HG03095 (cell line): ENCODE results near the gene ZC2HC1B.

Experiments used
- ATAC-seq: cut with Tn5 transposase; IDR thresholded peaks from one replicate; pipeline ENCODE4 v1.9.1; 2021; ENCODE audit warnings: moderate library complexity; ENCODE audit not compliant: unreplicated experiment

The ZC2HC1B gene

GRCh38 chr6:143959927-143960326 lies 95.7 kb downstream of the ZC2HC1B start:
- ATAC-seq: no peak

- no peak for ATAC-seq
Measured at GRCh38 chr6:143961066-143961465, 96.8 kb downstream of the ZC2HC1B start.

DNA sequence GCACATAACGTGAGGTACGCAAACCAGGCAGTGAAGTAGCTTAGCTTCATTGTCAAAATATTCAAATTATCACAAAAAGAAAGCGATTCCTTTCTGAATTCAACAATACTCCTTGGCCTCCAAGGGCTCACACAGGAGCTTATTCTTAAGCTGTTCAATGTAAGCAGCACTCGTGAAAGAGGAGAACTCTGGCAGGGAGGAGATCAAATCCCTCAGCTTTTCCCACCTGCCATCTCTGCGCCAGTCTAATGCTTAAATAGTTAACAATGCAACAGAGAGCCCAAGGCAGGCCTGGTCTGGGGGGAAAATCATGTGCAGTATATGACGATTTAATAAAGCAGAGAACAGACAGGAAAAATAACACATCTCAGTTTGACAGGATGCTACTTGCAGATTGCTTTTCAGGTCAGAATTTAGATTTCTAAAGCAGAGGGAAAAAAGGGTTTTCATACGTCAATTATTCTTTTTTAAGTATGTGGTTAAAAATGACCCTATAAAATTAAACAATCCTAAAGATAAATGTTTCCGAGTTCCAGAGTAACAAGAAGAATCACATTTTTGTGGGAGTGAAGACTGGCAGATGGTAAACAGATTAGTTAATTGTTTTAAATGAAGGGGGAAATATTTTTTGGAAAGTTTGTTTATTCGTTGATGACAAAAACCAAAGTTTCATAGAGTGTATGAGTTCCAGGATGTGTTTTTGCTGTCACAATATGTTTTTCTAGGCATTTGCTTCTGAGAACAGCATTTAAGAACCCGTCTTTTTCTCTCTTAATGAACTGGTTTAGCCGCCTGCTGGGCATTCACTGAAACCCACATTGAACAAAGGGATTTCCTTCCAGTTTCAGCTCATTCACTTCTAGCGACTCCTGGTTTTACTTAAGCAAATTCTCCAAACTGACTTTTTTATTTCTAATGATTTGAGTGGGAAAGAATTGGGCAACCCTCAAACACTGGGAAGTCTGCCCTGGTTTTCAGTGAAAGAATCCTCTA lies 97.9 kb downstream of the ZC2HC1B start:
- no peak for ATAC-seq

GRCh38 chr6:143963158-143963919 lies 99.1 kb downstream of the ZC2HC1B start:
- no peak for ATAC-seq

GRCh38 chr6:143964674-143965081 lies 100.4 kb downstream of the ZC2HC1B start:
- no peak for ATAC-seq

GRCh38 chr6:143965503-143966171 lies 101.4 kb downstream of the ZC2HC1B start:
- ATAC-seq: no peak

GRCh38 chr6:143966312-143966711 lies 102.0 kb downstream of the ZC2HC1B start:
- no peak for ATAC-seq

DNA sequence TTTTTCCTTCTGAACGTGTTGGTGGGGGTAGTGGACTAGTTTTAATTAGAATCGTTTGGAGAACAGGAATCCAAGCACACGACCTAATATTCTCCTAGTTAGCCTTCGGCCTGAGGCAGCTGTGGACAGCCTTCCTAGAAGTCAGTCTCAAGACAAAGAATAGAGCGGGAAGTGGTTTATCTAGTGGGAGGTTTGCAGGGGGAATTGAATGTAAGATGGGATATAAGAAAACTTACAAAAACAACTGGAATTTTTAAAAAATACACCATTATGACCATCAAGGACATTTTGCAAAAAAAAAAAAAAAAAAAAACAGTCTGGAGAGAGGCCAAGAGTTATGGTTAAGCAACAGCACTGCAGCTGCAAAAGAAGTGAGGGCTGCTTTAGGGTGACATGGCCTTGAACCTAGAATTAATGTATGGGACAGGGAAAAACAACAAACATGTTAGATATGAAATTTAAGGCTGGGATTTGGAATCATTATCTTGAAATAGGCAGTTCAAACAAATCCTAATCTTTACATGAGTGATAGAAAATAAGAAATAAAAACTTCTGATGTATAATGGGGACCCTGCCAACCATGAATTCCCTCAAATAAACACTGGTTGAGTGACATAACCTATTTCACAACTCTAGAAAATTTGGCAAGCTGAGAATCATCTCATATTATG lies 103.6 kb downstream of the ZC2HC1B start:
- ATAC-seq: no peak

DNA sequence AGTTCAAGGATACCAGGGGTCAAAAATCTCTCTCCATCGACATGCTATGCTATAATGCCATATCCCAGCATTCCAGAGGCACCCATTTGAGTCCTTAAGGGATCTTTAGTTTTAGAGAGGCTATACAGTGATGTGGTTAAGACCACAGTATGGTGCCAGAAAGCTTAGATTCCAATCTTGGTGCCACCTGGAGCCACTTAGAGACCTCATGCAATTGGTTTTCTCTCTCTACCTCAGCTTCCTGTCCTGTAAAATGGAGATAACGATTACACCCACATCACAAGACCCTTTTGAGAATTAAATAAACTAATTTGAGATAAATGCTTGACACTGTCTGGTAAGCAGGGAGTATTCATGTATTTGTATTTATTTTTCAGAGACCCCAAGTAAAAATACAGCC lies 104.8 kb downstream of the ZC2HC1B start:
- ATAC-seq: no peak

- ATAC-seq: no peak
Measured at GRCh38 chr6:143970456-143971218, 106.4 kb downstream of the ZC2HC1B start.

- no peak for ATAC-seq
Measured at GRCh38 chr6:143971482-143972205, 107.4 kb downstream of the ZC2HC1B start.

DNA sequence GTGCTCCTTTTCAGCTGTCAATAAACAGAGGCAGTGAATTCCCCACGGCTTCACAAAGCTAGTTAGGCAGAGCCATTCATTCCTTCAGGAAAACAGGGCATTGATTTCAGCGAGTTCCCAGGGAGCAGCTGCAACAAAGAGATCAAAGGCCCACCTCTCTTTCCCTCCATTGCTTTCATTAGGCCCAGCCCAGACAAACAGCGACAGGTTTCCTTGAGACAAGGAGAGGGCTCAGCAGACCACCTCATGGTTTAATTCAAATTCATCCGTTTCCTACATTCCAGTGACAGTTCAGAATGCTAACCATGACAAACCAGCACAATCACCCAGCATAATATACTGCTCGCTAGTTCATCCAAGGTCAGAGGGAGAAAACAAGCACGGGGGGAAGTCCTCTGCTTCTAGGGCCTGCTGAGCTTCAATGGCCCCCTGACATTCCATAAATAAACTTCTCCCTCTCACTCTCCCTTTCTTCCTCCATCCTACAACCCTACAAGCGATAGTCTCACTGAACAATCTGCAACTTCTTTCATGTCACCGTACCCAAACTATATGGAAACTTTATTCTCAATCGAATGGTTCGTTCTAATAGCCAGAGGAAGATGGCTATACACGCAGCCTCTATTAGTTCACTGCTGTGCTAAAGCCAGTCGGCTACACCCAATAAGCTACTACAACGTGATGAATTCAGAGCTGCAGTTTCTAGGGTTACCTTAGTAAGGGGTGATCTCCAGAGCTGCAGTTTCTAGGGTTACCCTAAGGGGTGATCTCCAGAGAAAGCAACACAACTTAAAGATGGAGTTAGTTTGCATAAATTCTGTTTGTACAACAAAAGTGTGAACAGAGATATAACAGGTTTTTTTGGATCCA lies 109.1 kb downstream of the ZC2HC1B start:
- no peak for ATAC-seq

GRCh38 chr6:143974089-143974488 lies 109.8 kb downstream of the ZC2HC1B start:
- no peak for ATAC-seq

GRCh38 chr6:143976806-143977349 lies 112.6 kb downstream of the ZC2HC1B start:
- no peak for ATAC-seq

GRCh38 chr6:143980921-143981320 lies 116.6 kb downstream of the ZC2HC1B start:
- no peak for ATAC-seq

GRCh38 chr6:143982968-143983367 lies 118.7 kb downstream of the ZC2HC1B start:
- ATAC-seq: no peak

DNA sequence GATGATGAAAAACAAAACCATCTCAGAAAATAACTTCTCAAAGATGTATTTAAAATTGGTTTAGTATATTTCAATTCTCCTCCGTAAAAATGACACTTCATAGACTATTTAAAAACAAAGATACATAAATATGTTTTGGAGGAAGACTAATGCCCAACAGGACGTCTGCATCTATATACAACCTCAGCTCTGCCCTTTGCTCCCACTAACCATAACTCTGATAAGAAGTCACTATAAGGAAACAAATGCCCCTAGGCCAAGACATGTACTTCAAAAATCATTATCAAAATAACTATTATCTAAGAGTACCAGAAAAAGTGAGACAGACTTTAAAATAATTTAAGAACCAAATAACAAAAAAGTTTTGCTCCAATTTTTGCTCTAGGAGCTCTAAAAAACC lies 120.4 kb downstream of the ZC2HC1B start:
- ATAC-seq: no peak

DNA sequence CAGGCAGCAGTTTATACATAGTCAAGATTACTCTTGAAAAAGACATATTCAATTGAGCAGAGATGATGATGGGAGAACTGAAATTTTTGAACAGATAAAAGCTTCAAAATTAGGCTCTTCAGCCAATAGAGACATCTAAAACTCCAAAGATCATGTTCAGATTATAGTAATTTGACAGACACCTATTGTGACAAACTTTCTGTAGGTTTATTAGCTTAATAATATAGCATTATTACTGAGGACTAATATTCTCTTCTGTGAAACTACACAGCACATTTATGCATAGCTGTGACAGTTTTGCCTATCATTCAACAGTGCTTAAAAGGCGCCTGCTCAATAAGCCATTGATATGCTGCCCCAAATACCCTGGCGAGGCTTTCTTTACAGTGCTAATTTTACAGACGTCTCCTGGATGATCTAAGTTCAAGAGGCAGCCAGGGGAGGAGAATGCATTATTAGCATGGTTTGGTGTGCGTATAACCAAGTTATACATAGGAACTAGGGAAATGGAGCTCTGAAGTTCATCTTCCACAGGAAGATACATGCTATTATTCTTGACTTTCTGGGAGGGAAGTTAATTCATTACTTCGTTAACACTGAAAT lies 122.3 kb downstream of the ZC2HC1B start:
- no peak for ATAC-seq
